Body of pancreas (tissue), 4 donors: ENCODE results near the gene KCTD21. TPM values are rescaled to one million over a fixed set of nuclear protein-coding genes. Genes with fewer than 3 reads are reported as not detected.
A peak's percentile ranks its signal among the peaks of the same experiment; 100 is the strongest.

ENCODE experiments used
- ATAC-seq: fragments of 150-250 bp; one replicate; pipeline ENCODE4 v1.9.1; 2016
- DNase-seq, 4 donors: peaks; one replicate each; pipeline ENCODE4 v3.0.0-alpha.2; 2019
- H3K27ac ChIP-seq, 4 donors: fragments of 200-600 bp; sonication (generic); 1 replicate in 3 of 4; 2 replicates in 1 of 4; pipeline versions ENCODE4 v1.5.1 to v1.6.1; 2016 to 2019; ENCODE audit warnings: mild to moderate bottlenecking in 1 of 4, mixed read lengths in 1 of 4, moderate library complexity in 1 of 4
- H3K27me3 ChIP-seq, 2 donors: fragments of 200-600 bp; sonication (generic); one replicate each; pipeline ENCODE4 v1.6.0; 2016; ENCODE audit warnings: mild to moderate bottlenecking in 1 of 2
- H3K36me3 ChIP-seq, 2 donors: fragments of 200-600 bp; sonication (generic); replicated peaks in 1 of 2; 2 replicates each; pipeline ENCODE4 v1.5.1; 2016; ENCODE audit warnings: low read depth in 2 of 2; ENCODE audit not compliant: insufficient read depth in 1 of 2
- H3K4me1 ChIP-seq: fragments of 200-600 bp; sonication (generic); one replicate; pipeline ENCODE4 v1.6.0; 2016
- H3K4me3 ChIP-seq, 2 donors: fragments of 200-600 bp; sonication (generic); 1 replicate in 1 of 2; 2 replicates in 1 of 2; pipeline ENCODE4 v1.5.1; 2016 to 2019
- H3K9me3 ChIP-seq, 3 donors: fragments of 200-600 bp; sonication (generic); 1 replicate in 2 of 3; 2 replicates in 1 of 3; pipeline ENCODE4 v1.5.1; 2016
- CTCF ChIP-seq, 7 experiments: fragments of 450-650 bp in 4 of 7; fragments of 200-600 bp in 3 of 7; sonication (generic) in 3 of 7; IDR thresholded peaks; one replicate each; pipeline ENCODE4 v1.5.1; 2016 to 2019; ENCODE audit warnings: antibody characterized with exemption in 7 of 7
- POLR2A ChIP-seq, 3 donors: fragments of 450-650 bp; IDR thresholded peaks; one replicate each; pipeline ENCODE4 v1.6.1; 2016; ENCODE audit warnings: antibody characterized with exemption in 3 of 3, mild to moderate bottlenecking in 2 of 3
- WGBS, 2 donors: methylation state at CpG; one replicate each; pipeline ENCODE4 v1.1.5; 2017; 5-methylcytosine and 5-hydroxymethylcytosine counted together
- intact Hi-C: fragments of 100-400 bp; cut with DNase I; formaldehyde crosslinking; loops from one replicate; pipeline ENCODE4 v1.15.1; 2023
- total RNA-seq, 2 donors: library from RNA; depleted of rRNA; stranded (reverse); fragments of >200 nt; gene quantifications; one replicate each; pipeline ENCODE4 v1.1.0, GENCODE V29; 2016

The KCTD21 gene
- total RNA-seq, 2 donors from 2014 or later = 4.6 to 5.4 TPM

GRCh38 chr11:78166855-78167469 lies 21.5 kb downstream of the KCTD21 start:
- ATAC-seq (no peak), DNase-seq (no peak)
- Histone ChIP-seq H3K9me3 (no peaks in the 10 kb centered on the region), H3K36me3 (no peaks in the 10 kb centered on the region), H3K4me1 (no peaks in the 10 kb centered on the region), H3K4me3 (no peak overlapping the region), H3K27ac (no peak overlapping the region), H3K27me3 (no peaks in the 10 kb centered on the region)
- no peak for TF ChIP-seq CTCF (IDR thresholded peaks at IDR 0.05)
- no peak for TF ChIP-seq POLR2A (IDR thresholded peaks at IDR 0.05)
- 84 to 90% methylated on average over 6 of the region's 6 CpGs for WGBS, 2 donors
- intact Hi-C loops = no loop called here

GRCh38 chr11:78164471-78164870 lies 24.0 kb downstream of the KCTD21 start:
- H3K9me3 ChIP-seq = no peaks in the 10 kb centered on the region
- H3K27me3 ChIP-seq = no peaks in the 10 kb centered on the region
- no peak for DNase-seq
- 95% methylated on average over 2 of the region's 2 CpGs for WGBS, 2 donors
- no peaks in the 10 kb centered on the region for H3K4me1 ChIP-seq
- intact Hi-C loops = no loop called here
- H3K4me3 ChIP-seq = no peak overlapping the region
- H3K27ac ChIP-seq = no peak overlapping the region
- no peaks in the 10 kb centered on the region for H3K36me3 ChIP-seq
- no peak for TF ChIP-seq POLR2A (IDR thresholded peaks at IDR 0.05)
- no peak for TF ChIP-seq CTCF (IDR thresholded peaks at IDR 0.05)
- no peak for ATAC-seq

GRCh38 chr11:78163828-78164227 lies 24.6 kb downstream of the KCTD21 start:
- 34% methylated on average over 2 of the region's 2 CpGs; no CpG with 5 or more reads in 1 of the 2 donors for WGBS, 2 donors
- DNase-seq = no peak
- ATAC-seq = no peak
- TF ChIP-seq CTCF (IDR thresholded peaks at IDR 0.05) (no peak), POLR2A (IDR thresholded peaks at IDR 0.05) (no peak)
- Histone ChIP-seq H3K27me3 (no peaks in the 10 kb centered on the region), H3K27ac (no peak overlapping the region), H3K9me3 (no peaks in the 10 kb centered on the region), H3K4me3 (no peak overlapping the region), H3K4me1 (no peaks in the 10 kb centered on the region), H3K36me3 (no peaks in the 10 kb centered on the region)
- intact Hi-C loops = no loop called here

GRCh38 chr11:78161962-78162371 lies 26.5 kb downstream of the KCTD21 start:
- ATAC-seq = no peak
- 63 to 68% methylated on average over 5 of the region's 5 CpGs for WGBS, 2 donors
- no peaks in the 10 kb centered on the region for H3K27me3 ChIP-seq
- DNase-seq = peak in 2 of 4 donors; percentile 20 to 26
- no peak overlapping the region for H3K4me3 ChIP-seq
- intact Hi-C loops = no loop called here
- H3K27ac ChIP-seq = no peak overlapping the region
- no peaks in the 10 kb centered on the region for H3K36me3 ChIP-seq
- H3K9me3 ChIP-seq = no peaks in the 10 kb centered on the region
- no peaks in the 10 kb centered on the region for H3K4me1 ChIP-seq
- TF ChIP-seq POLR2A (IDR thresholded peaks at IDR 0.05) (no peak), CTCF (IDR thresholded peaks at IDR 0.05) (no peak)

GRCh38 chr11:78161346-78161745 lies 27.1 kb downstream of the KCTD21 start:
- DNase-seq = no peak
- Histone ChIP-seq H3K27me3 (no peaks in the 10 kb centered on the region), H3K27ac (no peak overlapping the region), H3K9me3 (no peaks in the 10 kb centered on the region), H3K36me3 (no peaks in the 10 kb centered on the region), H3K4me3 (no peak overlapping the region), H3K4me1 (peaks cover 6% of the 10 kb centered on the region)
- no peak for ATAC-seq
- WGBS, 2 donors = 100% methylated on average over 2 of the region's 2 CpGs
- TF ChIP-seq POLR2A (IDR thresholded peaks at IDR 0.05) (no peak), CTCF (IDR thresholded peaks at IDR 0.05) (no peak)
- intact Hi-C loops = no loop called here
